ENCODE results near the gene ACP1. TPM values are rescaled to one million over a fixed set of nuclear protein-coding genes. Genes with fewer than 3 reads are reported as not detected.

The ACP1 gene
- total and polyA plus RNA-seq, 2 of the 8 experiments (the other 6 are each of a cell fraction or from before 2014, with no cell fraction given) = 115 to 155 TPM

GRCh38 chr2:281381-281780 lies 16.6 kb downstream of the ACP1 start (continued):
- TF ChIP-seq SUZ12 (IDR thresholded peaks at IDR 0.05; ENCODE audit: low read length) = no peak
- TF ChIP-seq POLR2A (IDR thresholded peaks at IDR 0.05; ENCODE audit: control extremely low read depth in 1 of 2, low read depth in 2 of 2, low read length in 2 of 2) = no peak
- no peak for TF ChIP-seq NRF1 (IDR thresholded peaks at IDR 0.05; ENCODE audit: low read depth, low read length)

Data from H1 (cell line).